ENCODE measurements around the gene SEBOX. TPM values are rescaled to one million over a fixed set of nuclear protein-coding genes. Genes with fewer than 3 reads are reported as not detected.

SEBOX gene
- total RNA-seq, 2 donors from 2014 or later, result not detected

GRCh38 chr17:28357901-28358197, 7.2 kb downstream of the SEBOX start:
- H3K4me3 Mint-ChIP-seq, result peak overlapping the region; percentile 95
- no peaks in the 10 kb centered on the region for H3K9me3 Mint-ChIP-seq
- no peaks in the 10 kb centered on the region for H3K27me3 Mint-ChIP-seq (ENCODE audit: insufficient read depth)
- H3K27ac Mint-ChIP-seq, result peak overlapping the region; percentile 99
- no peak for TF ChIP-seq CTCF (conservative IDR thresholded peaks at IDR 0.05)
- H3K4me1 Mint-ChIP-seq, result peaks cover 12% of the 10 kb centered on the region
- Histone ChIP-seq H3K4me1 (ENCODE audit: control insufficient read depth, insufficient read depth, low read length) (peaks cover 3% of the 10 kb centered on the region), H3K36me3 (ENCODE audit: control insufficient read depth, insufficient read depth, low read length) (peaks cover 59% of the 10 kb centered on the region), H3K27me3 (ENCODE audit: control insufficient read depth, insufficient read depth, low read length, poor library complexity, severe bottlenecking) (peaks cover 8% of the 10 kb centered on the region), H3K27ac (ENCODE audit: low read depth, low read length) (peak overlapping the region; percentile 26), H3K9me3 (ENCODE audit: control insufficient read depth, low read length) (no peaks in the 10 kb centered on the region), H3K4me3 (ENCODE audit: low read length) (peak overlapping the region; percentile 84), H3K9ac (ENCODE audit: extremely low read depth, low read length, poor library complexity, severe bottlenecking) (peak overlapping the region; percentile 81)
- 0 to 3% methylated on average over 4 of the region's 4 CpGs for WGBS, 2 experiments (ENCODE audit: insufficient coverage in 1 of 2, insufficient read length in 1 of 2)
- DNase-seq, result no peak
- H3K36me3 Mint-ChIP-seq (ENCODE audit: low read depth), result peaks cover 50% of the 10 kb centered on the region

GRCh38 chr17:28357061-28357900, 7.7 kb downstream of the SEBOX start, which contains the start of gene POLDIP2:
Gene POLDIP2 (minus strand): TSS chr17:28357527. CDS start chr17:28357448, 79 bp downstream.
- DNase-seq, result peak; percentile 99
- Histone ChIP-seq H3K9ac (ENCODE audit: extremely low read depth, low read length, poor library complexity, severe bottlenecking) (peak within 1 kb of the TSS; percentile 81), H3K27me3 (ENCODE audit: control insufficient read depth, insufficient read depth, low read length, poor library complexity, severe bottlenecking) (peaks cover 7% of the 10 kb centered on the region), H3K36me3 (ENCODE audit: control insufficient read depth, insufficient read depth, low read length) (peaks cover 61% of the 10 kb centered on the region), H3K27ac (ENCODE audit: low read depth, low read length) (peak within 1 kb of the TSS; percentile 26), H3K4me1 (ENCODE audit: control insufficient read depth, insufficient read depth, low read length) (peaks cover 3% of the 10 kb centered on the region), H3K9me3 (ENCODE audit: control insufficient read depth, low read length) (no peaks in the 10 kb centered on the region), H3K4me3 (ENCODE audit: low read length) (peak within 1 kb of the TSS; percentile 84)
- 0% methylated on average over 43 to 80 of the region's 80 CpGs for WGBS, 2 experiments (ENCODE audit: insufficient coverage in 1 of 2, insufficient read length in 1 of 2)
- Mint-ChIP-seq H3K27me3 (ENCODE audit: insufficient read depth) (no peaks in the 10 kb centered on the region), H3K4me1 (peaks cover 12% of the 10 kb centered on the region), H3K4me3 (peak within 1 kb of the TSS; percentile 95), H3K36me3 (ENCODE audit: low read depth) (peaks cover 52% of the 10 kb centered on the region), H3K27ac (peak within 1 kb of the TSS; percentile 99), H3K9me3 (no peaks in the 10 kb centered on the region)
- TF ChIP-seq CTCF (conservative IDR thresholded peaks at IDR 0.05), result peak; percentile 15

GRCh38 chr17:28350271-28350670, 14.7 kb downstream of the SEBOX start:
- H3K27me3 Mint-ChIP-seq (ENCODE audit: insufficient read depth), result no peaks in the 10 kb centered on the region
- H3K36me3 Mint-ChIP-seq (ENCODE audit: low read depth), result peaks cover 83% of the 10 kb centered on the region
- H3K27ac Mint-ChIP-seq, result no peak overlapping the region
- Histone ChIP-seq H3K4me1 (ENCODE audit: control insufficient read depth, insufficient read depth, low read length) (peaks cover 9% of the 10 kb centered on the region), H3K9me3 (ENCODE audit: control insufficient read depth, low read length) (no peaks in the 10 kb centered on the region), H3K36me3 (ENCODE audit: control insufficient read depth, insufficient read depth, low read length) (peaks cover 91% of the 10 kb centered on the region), H3K4me3 (ENCODE audit: low read length) (no peak overlapping the region), H3K27me3 (ENCODE audit: control insufficient read depth, insufficient read depth, low read length, poor library complexity, severe bottlenecking) (no peaks in the 10 kb centered on the region), H3K9ac (ENCODE audit: extremely low read depth, low read length, poor library complexity, severe bottlenecking) (no peak overlapping the region), H3K27ac (ENCODE audit: low read depth, low read length) (no peak overlapping the region)
- H3K4me1 Mint-ChIP-seq, result peaks cover 4% of the 10 kb centered on the region
- no peaks in the 10 kb centered on the region for H3K9me3 Mint-ChIP-seq
- no peak for TF ChIP-seq CTCF (conservative IDR thresholded peaks at IDR 0.05)
- H3K4me3 Mint-ChIP-seq, result no peak overlapping the region
- 97% methylated on average over 7 of the region's 7 CpGs; no CpG with 5 or more reads in 1 of the 2 experiments for WGBS, 2 experiments (ENCODE audit: insufficient coverage in 1 of 2, insufficient read length in 1 of 2)
- no peak for DNase-seq

All from endodermal cell (in vitro differentiated cells).